Fibroblast of lung (primary cell): Measurements from ENCODE around the gene CNST. TPM values are rescaled to one million over a fixed set of nuclear protein-coding genes. Genes with fewer than 3 reads are reported as not detected.

Experiments
- DNase-seq, 2 donors: peaks; one replicate each; pipeline versions ENCODE4 v3.0.0 to v3.0.0-alpha.2; 2010; ENCODE audit warnings: low read depth in 2 of 2
- H2AFZ ChIP-seq: 2 replicates; pipeline ENCODE4 v1.5.1; 2012; ENCODE audit warnings: low read length, control low read depth, inconsistent platforms
- H3K27ac ChIP-seq: 2 replicates; pipeline ENCODE4 v1.5.1; 2011; ENCODE audit warnings: low read length, control low read depth; ENCODE audit not compliant: insufficient read depth
- H3K27me3 ChIP-seq: 2 replicates; pipeline ENCODE4 v1.5.1; 2011; ENCODE audit warnings: mild to moderate bottlenecking, low read length; ENCODE audit not compliant: control insufficient read depth, insufficient read depth
- H3K36me3 ChIP-seq: 2 replicates; pipeline ENCODE4 v1.5.1; 2011; ENCODE audit warnings: low read length; ENCODE audit not compliant: control insufficient read depth, insufficient read depth
- H3K4me1 ChIP-seq: 2 replicates; pipeline ENCODE4 v1.5.1; 2011; ENCODE audit warnings: low read length; ENCODE audit not compliant: control insufficient read depth, insufficient read depth; ENCODE audit errors: extremely low read depth
- H3K4me2 ChIP-seq: 2 replicates; pipeline ENCODE4 v1.5.1; 2011; ENCODE audit warnings: low read length, control low read depth; ENCODE audit not compliant: insufficient read depth; ENCODE audit errors: extremely low read depth
- H3K4me3 ChIP-seq, 4 experiments: fragments of 200-600 bp in 1 of 4; sonication (generic) in 1 of 4; replicated peaks in 1 of 4; 2 replicates each; pipeline ENCODE4 v1.5.1; 2011 to 2016; ENCODE audit warnings: low read length in 4 of 4, low read depth in 3 of 4, mild to moderate bottlenecking in 3 of 4, control low read depth in 2 of 4, inconsistent platforms in 1 of 4, mixed read lengths in 1 of 4; ENCODE audit not compliant: insufficient read depth in 1 of 4; ENCODE audit errors: control extremely low read depth in 1 of 4
- H3K79me2 ChIP-seq: 2 replicates; pipeline ENCODE4 v1.5.1; 2012; ENCODE audit warnings: mild to moderate bottlenecking, low read length, inconsistent platforms; ENCODE audit not compliant: control insufficient read depth, insufficient read depth
- H3K9ac ChIP-seq: 2 replicates; pipeline ENCODE4 v1.5.1; 2011; ENCODE audit warnings: mild to moderate bottlenecking, low read length, control low read depth; ENCODE audit not compliant: insufficient read depth
- H3K9me3 ChIP-seq: 2 replicates; pipeline ENCODE4 v1.5.1; 2012; ENCODE audit warnings: low read depth, low read length; ENCODE audit not compliant: control insufficient read depth, insufficient read depth
- H4K20me1 ChIP-seq: 2 replicates; pipeline ENCODE4 v1.5.1; 2011; ENCODE audit warnings: low read length; ENCODE audit not compliant: control insufficient read depth, insufficient read depth; ENCODE audit errors: extremely low read depth
- EZH2 ChIP-seq: IDR thresholded peaks from 2 replicates; pipeline ENCODE4 v1.5.1; 2012; ENCODE audit warnings: low read length, control low read depth, mild to moderate bottlenecking; ENCODE audit errors: missing control alignments
- polyA plus RNA-seq, 2 donors: library from polyadenylated mRNA; depleted of rRNA in 1 of 2; stranded (reverse) in 1 of 2; unstranded in 1 of 2; fragments of >200 nt; gene quantifications; 2 replicates each; pipeline ENCODE4 v1.2.1, GENCODE V29; 2011 to 2012; ENCODE audit warnings: missing spikeins in 1 of 2
- total RNA-seq: library from RNA; depleted of rRNA; stranded (reverse); fragments of >200 nt; gene quantifications from 2 replicates; pipeline ENCODE4 v1.2.1, GENCODE V29; 2014
- TF ChIP-seq, protein P1 (sequence below), 2 donors: IDR thresholded peaks in 1 of 2; conservative IDR thresholded peaks in 1 of 2; 1 replicate in 1 of 2; 2 replicates in 1 of 2; pipeline ENCODE4 v1.5.1; 2011 to 2012; ENCODE audit warnings: low read length in 2 of 2, control low read depth in 1 of 2, inconsistent platforms in 1 of 2, low read depth in 1 of 2, mild to moderate bottlenecking in 1 of 2

CNST gene
- total and polyA plus RNA-seq, 2 donors (not counting 1 experiment from before 2014, with no cell fraction given) = 26.9 to 33.9 TPM

DNA sequence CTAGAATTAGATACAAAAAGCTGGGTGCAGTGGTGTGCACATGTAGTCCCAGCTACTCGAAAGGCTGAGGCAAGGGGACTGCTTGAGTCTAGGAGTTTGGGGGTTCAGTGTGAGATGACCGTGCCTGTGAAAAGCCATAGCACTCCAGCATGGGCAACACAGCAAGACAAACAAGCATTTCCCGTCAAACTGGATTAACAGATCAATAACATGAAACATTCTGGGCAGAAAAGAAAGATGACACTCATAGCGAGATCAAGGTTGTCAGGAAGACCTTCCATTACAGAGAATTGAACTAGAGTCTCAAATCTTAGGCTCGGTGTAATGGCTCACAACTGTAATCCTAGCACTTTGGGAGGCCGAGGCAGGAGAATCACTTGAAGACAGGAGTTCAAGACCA lies 14.1 kb upstream of the CNST start:
- H3K36me3 ChIP-seq = peaks cover 7% of the 10 kb centered on the region
- no peak for DNase-seq
- no peaks in the 10 kb centered on the region for H3K9me3 ChIP-seq
- no peak overlapping the region for H3K4me2 ChIP-seq
- H3K79me2 ChIP-seq = no peaks in the 10 kb centered on the region
- TF ChIP-seq, protein P1, sequence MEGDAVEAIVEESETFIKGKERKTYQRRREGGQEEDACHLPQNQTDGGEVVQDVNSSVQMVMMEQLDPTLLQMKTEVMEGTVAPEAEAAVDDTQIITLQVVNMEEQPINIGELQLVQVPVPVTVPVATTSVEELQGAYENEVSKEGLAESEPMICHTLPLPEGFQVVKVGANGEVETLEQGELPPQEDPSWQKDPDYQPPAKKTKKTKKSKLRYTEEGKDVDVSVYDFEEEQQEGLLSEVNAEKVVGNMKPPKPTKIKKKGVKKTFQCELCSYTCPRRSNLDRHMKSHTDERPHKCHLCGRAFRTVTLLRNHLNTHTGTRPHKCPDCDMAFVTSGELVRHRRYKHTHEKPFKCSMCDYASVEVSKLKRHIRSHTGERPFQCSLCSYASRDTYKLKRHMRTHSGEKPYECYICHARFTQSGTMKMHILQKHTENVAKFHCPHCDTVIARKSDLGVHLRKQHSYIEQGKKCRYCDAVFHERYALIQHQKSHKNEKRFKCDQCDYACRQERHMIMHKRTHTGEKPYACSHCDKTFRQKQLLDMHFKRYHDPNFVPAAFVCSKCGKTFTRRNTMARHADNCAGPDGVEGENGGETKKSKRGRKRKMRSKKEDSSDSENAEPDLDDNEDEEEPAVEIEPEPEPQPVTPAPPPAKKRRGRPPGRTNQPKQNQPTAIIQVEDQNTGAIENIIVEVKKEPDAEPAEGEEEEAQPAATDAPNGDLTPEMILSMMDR (conservative IDR thresholded peaks at IDR 0.05 in 1 of 2, IDR thresholded peaks at IDR 0.05 in 1 of 2; ENCODE audit: low read depth in 1 of 2, low read length in 2 of 2) = no peak
- TF ChIP-seq EZH2 = no peak
- no peak overlapping the region for H3K27ac ChIP-seq
- H3K4me3 ChIP-seq = no peak overlapping the region
- H2AFZ ChIP-seq = no peak overlapping the region
- H3K4me1 ChIP-seq = no peaks in the 10 kb centered on the region
- H3K9ac ChIP-seq = no peak overlapping the region
- no peaks in the 10 kb centered on the region for H4K20me1 ChIP-seq
- no peaks in the 10 kb centered on the region for H3K27me3 ChIP-seq

DNA sequence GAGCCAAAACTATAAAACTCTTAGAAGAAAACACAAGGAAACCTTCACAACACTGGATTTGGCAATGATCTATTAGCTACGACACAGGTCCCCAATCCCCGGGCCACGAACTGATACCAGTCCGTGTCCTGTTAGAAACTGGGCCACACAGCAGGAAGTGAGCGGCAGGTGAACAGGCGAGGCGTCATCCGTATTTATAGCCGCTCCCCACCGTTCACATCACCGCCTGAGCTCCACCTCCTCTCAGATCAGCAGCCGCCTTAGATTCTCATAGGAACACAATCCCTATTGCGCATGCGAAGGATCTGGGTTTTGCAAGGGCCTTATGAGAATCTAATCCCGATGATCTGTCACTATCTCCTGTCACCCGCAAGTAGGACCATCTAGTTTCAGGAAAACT lies 12.1 kb upstream of the CNST start:
- Histone ChIP-seq H3K27ac (no peak overlapping the region), H3K9ac (no peak overlapping the region), H3K36me3 (peaks cover 7% of the 10 kb centered on the region), H3K27me3 (no peaks in the 10 kb centered on the region), H3K9me3 (no peaks in the 10 kb centered on the region), H4K20me1 (no peaks in the 10 kb centered on the region), H3K4me3 (no peak overlapping the region), H3K4me2 (no peak overlapping the region), H3K79me2 (no peaks in the 10 kb centered on the region), H2AFZ (no peak overlapping the region), H3K4me1 (no peaks in the 10 kb centered on the region)
- no peak for DNase-seq
- TF ChIP-seq EZH2 = no peak
- TF ChIP-seq, protein P1 (conservative IDR thresholded peaks at IDR 0.05 in 1 of 2, IDR thresholded peaks at IDR 0.05 in 1 of 2; ENCODE audit: low read depth in 1 of 2, low read length in 2 of 2) = no peak

DNA sequence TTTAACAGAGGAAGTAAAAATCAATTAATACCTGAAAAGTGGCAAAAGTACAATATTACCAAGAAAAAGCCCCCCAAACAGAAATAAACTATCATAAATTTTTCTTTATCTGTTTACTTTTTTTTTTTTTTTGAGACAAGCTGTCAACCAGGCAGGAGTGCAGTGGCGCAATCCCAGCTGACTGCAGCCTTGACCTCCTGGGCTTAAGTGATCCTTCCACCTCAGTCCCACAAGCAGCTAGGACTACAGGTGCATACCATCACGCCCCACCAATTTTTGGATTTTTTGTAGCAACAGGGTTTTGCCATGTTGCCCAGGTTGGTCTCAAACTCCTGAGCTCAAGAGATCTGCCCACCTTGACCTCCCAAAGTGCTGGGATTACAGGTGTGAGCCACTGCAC lies 8.2 kb upstream of the CNST start:
- Histone ChIP-seq H2AFZ (no peak overlapping the region), H3K9me3 (no peaks in the 10 kb centered on the region), H3K4me3 (no peak overlapping the region), H3K36me3 (peaks cover 12% of the 10 kb centered on the region), H3K27ac (no peak overlapping the region), H3K79me2 (peaks cover 6% of the 10 kb centered on the region), H3K27me3 (no peaks in the 10 kb centered on the region), H3K9ac (no peak overlapping the region), H3K4me1 (no peaks in the 10 kb centered on the region), H4K20me1 (no peaks in the 10 kb centered on the region), H3K4me2 (no peak overlapping the region)
- no peak for DNase-seq
- no peak for TF ChIP-seq EZH2
- TF ChIP-seq, protein P1 (conservative IDR thresholded peaks at IDR 0.05 in 1 of 2, IDR thresholded peaks at IDR 0.05 in 1 of 2; ENCODE audit: low read depth in 1 of 2, low read length in 2 of 2) = no peak
